Activated CD4-positive, alpha-beta T cell treated with anti-CD3 and anti-CD28 coated beads for 4 hours (primary cell): ENCODE results near the gene RAB35.

Experiments used
- DNase-seq, 2 donors: peaks; one replicate each; pipeline ENCODE4 v3.0.0-alpha.2; 2020

Gene RAB35

DNA sequence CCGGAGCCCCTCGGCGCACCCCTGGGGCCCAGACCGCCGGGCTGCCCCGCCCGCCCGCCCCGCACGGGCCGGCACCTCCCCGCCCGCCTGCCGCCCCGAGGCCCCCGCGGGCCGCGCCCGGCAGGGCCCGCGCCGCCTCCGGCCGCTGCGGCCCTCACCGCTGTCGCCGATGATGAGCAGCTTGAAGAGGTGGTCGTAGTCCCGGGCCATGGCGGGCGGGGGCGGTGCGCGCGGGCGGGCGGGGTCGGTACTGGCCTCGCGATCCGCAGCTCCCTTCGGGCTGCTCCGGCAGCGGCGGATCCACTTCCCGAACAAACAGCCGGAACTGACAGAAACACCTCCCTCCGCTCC, at the start of gene RAB35:
Gene RAB35, minus strand, starts transcription at position 313 of the 351 bp plus-strand sequence. Its CDS starts 103 bp downstream, at position 210.
- DNase-seq = no peak

DNA sequence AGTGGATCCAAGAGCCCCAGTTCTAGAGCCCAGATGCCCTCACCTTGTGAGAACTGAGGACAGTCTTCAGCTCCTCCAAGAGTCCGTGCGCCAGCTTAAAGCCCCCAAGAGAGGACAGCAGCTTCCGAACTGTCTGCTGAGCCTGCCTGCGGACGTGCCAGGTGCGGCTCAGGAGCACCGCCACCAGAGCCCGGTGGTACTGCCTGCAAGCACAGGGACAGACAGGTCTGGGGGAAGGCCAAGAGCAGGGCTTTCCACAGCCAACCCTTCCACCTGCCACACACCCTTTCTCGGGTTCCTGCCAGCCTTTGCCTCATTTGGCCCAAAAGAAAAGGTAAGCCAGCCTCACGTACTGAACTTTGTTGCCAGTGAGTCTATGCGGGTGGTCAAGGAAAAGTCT, 47.7 kb upstream of the RAB35 start:
- no peak for DNase-seq

DNA sequence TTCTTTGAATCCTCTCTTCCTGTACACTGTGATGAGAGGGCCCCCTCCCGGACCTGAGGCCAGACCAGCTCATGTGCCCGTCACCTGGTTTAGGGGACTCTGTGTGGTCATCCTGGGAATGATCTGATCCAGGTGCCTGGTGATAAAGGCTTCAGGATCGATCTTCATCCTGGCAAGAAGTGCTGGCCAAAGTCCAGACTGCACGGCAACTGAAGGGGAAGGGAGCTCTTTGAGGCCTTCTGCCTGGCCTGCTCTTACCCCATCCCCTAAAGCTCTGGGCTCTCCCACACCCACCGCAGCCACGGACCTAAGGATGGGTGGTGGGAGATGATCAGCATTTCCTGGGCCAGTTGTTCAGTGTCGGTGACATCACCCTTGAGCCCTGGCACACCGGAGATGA, 46.2 kb upstream of the RAB35 start:
- DNase-seq = no peak

DNA sequence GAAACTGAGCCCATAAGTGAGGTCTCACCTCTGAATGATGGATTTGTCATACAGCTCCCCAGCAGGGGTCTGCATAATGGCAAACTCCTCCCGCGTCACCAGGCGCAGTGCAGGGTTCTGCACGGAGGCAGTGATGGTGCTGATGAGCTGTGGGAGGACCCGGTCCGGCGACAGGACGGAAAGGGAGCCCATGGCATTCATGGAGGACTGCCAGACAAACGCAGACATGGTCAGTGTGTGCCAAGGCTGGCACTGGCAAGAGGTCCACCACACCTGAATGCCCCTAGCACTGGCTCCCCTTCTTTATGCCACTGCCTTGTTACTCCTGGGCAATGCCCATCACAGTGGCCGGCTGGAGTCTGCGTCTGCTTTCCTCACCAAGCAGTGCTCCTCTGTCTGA, 45.3 kb upstream of the RAB35 start:
- DNase-seq = no peak

DNA sequence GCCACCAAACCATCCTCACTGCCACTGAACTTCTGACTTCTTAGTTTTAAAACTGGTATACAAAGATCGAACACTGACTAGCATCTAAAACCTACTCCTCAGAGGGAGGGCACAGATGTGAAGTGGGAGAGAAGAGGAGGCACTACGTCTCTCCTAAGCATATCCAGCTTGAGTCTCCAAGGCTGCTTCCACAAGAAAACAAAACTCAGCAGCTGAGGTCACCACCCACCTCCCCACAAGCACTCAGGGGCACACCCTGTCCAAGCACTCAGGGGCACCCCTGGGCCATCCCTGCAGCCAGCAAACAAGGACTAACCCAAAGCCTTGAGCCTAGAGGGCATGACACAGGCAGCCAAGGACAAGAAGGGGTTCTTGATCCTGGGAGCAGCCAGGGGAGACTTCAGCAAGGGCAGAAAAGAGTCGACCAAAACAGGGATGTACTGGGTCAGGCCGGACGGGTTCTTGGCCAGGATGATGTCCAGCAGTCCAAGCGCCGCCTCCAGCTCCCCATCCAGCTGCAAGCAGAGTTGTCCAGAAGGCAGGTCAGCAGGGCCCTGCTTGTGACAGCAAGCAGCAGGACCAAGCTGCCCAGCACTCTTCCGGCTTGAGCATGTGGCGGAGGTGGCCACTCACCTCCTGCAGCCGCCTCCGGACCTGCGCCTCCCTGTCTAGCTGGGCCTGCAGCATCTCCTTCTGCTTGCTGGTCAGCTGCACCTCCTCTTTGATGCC, 43.1 kb upstream of the RAB35 start:
- no peak for DNase-seq

- DNase-seq = no peak
Measured at GRCh38 chr12:120158351-120158750, 41.8 kb upstream of the RAB35 start.

DNA sequence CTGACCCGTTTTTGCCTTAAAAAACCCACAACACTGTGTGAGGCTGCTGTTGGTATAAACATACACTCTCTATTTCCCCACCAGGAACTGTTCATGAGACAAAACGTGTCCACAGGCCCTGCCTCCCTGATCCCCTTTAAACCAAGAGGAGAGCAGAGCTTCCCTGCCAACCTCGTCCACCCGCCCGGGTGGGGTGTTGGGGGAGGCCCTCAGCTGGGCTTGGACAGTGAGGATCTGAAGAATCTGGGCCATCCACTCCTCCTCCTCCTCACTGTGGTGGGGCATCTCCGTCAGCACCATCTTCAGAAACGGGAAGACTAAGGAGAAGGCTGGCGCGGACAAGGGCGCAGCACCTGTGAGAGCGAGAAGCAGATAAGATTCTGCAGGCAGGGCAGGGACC, 41.1 kb upstream of the RAB35 start:
- DNase-seq = no peak

GRCh38 chr12:120156315-120157259, 40.0 kb upstream of the RAB35 start:
- no peak for DNase-seq

- DNase-seq = no peak
Measured at GRCh38 chr12:120155072-120155471, 38.5 kb upstream of the RAB35 start.

DNA sequence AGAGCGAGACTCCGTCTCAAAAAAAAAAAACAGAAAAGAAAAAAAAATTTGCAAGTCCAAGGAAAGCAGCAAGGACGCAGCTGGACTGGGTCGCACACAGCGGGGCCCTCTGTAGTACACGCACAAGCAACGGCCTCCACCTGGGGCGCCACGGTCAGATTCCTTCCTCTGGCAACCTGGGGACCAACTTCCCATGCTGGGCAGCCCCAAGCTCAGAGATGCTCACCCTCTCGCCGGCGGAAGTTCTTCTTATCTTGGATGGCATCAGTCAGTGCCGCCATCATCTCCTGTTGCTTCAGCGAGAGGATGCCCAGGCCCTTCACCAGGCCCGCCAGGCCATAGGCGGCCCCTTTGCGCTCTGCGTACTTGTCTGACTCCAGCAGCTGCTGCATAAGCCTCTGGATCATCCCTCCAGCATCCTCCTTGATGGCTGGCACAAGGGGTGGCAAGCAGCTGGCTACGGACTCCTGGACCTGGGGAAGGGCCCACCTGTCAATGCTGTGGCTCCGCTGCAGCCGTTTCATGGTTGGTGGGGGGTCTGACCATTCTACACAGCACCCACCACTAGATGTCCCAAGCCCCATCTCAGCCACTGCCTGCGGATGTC, 34.5 kb upstream of the RAB35 start:
- DNase-seq = no peak

DNA sequence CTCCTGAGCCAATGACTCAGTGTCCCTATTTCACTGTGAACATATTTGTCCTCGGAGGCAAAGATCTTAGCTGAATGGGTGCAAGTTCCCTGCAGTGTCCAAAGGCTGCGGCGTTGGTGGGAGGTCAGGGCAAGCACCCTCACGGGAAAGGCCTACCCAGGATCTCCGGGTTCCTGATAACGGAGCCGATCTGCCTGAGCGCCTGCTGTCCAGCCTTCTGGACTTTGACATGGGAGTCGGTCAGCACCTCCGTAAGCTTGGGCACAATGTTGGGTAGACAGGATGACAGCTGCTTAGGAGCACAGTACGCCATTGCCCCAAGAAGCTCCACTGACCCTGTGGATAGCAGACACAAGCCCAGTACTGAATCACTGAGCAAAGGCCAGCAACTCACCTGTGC, 31.5 kb upstream of the RAB35 start:
- DNase-seq = no peak

DNA sequence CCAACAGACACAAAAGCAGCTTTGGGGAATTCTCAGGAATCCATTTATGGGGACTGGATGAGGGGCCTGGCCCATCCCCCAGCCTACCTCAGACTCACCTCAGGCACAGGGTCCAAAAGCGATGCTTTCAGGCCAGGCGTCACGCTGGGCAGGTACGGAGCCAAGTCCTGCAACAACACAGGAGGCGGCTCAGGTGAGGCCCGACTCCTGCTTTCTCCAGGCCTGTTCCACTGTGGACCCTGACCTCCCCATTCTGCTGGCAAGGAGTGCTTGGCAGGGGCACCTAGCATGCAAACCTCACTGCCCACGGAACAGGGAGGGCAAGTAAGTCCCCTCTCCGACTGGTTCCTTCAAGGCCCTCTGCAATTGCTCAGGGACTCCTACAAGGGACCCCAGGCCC, 28.6 kb upstream of the RAB35 start:
- DNase-seq = no peak

DNA sequence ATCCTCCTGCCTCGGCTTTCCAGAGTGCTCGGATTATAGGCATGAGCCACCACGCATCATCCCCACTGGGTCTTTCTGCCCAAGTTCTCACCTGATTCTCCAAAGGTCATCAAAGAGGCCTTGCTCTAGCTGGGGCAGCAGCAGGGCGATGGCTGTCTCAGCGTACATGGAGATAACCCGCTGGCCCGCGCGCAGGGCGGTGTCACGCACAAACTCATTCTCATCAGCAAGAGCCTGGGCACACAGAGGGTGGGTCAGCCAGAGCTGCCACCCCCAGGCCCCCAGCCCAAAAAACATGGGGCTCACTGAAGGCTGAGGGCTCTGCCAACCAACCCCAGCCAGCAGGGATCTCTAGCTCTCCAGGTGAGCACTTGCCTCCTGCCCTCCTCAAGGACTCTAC, 27.7 kb upstream of the RAB35 start:
- no peak for DNase-seq

DNA sequence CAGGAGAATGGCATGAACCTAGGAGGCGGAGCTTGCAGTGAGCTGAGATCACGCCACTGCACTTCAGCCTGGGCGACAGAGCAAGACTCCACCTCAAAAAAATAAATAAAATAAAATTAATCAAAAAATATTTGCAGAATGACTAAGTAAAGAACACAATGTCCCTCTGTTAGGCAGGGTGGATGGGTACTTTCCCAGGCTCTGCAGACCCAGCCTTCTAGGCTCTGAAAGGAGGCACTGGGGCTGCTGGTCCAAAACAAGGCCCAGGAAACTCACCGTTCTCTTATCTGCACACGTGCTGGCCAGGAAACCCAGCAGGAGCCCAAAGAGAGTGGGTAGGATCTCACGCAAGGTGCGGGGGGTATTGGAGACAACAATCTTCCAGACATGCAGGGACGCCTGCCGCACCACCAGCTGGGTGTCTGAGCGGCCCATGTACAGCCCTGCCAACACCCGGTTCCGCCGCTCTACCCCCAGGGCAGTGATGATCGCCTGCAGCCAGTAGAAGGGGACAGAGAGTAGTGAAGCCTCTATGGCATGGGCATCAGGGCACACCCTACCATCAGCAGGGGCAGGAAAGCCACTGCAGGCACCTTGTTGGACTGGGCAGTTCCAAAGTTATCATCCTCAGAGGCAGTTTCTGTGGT, 25.8 kb upstream of the RAB35 start:
- no peak for DNase-seq

- no peak for DNase-seq
Measured at GRCh38 chr12:120141336-120141735, 24.8 kb upstream of the RAB35 start.

- no peak for DNase-seq
Measured at GRCh38 chr12:120140603-120141002, 24.1 kb upstream of the RAB35 start.

DNA sequence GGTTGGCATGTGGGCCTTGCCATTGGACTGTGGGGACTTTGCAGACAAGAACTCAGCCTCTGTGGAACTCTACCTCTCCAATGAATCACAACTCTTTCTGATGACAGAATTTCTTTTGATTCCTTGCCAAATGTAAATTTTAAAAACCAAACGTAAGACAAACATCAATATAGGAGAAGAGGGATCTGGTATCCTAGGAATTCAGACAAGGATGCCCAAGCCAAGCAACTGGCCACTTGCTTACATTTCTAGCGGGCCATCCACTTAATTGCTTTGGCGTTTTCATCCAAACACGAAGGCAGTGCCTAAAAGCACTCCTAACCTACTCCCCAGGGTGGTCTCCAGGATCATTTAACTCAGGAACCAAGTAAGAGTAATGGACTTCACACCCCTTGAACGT, 23.4 kb upstream of the RAB35 start:
- DNase-seq = no peak

GRCh38 chr12:120138366-120138765, 21.8 kb upstream of the RAB35 start:
- no peak for DNase-seq

- no peak for DNase-seq
Measured at GRCh38 chr12:120137833-120138232, 21.3 kb upstream of the RAB35 start.

GRCh38 chr12:120136093-120136770, 19.7 kb upstream of the RAB35 start:
- no peak for DNase-seq

- no peak for DNase-seq
Measured at GRCh38 chr12:120134307-120134980, 17.9 kb upstream of the RAB35 start.

DNA sequence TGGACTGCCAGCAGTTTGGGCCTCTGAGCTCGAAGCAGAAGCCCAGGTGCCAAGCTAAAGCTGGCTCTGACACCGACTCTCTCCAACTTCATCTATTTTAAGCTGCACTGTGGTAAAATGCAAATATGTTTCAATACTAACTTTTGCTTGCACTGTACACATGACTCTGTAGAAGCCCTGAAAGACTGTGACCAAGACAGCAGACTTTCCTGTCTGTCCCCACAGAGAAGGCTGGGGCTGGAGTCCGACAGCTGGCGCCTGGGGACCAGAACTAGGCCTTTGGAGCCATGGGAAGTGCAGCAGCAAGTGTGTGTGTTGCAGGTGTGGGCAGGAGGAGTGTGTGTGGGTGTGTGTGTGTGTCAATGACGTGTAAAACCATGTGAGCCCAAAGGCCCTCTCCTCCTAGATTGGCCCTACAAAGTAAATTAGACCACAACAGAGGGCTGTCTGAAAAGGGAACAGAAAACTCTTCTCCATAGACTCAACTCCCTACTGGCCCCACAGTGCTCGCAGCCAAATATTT, 16.4 kb upstream of the RAB35 start:
- DNase-seq = no peak
